Breast epithelium (tissue), 4 donors: ENCODE measurements around the gene SULT6B1. TPM values are rescaled to one million over a fixed set of nuclear protein-coding genes. Genes with fewer than 3 reads are reported as not detected.

Experiments used
- DNase-seq, 2 donors: peaks; one replicate each; pipeline ENCODE4 v3.0.0-alpha.2; 2019; ENCODE audit warnings: low spot score in 2 of 2
- H3K27ac ChIP-seq, 2 donors: fragments of 200-600 bp; sonication (generic) in 1 of 2; one replicate each; pipeline ENCODE4 v1.5.1; 2016 to 2019; ENCODE audit warnings: mild to moderate bottlenecking in 1 of 2
- H3K27me3 ChIP-seq, 2 donors: fragments of 200-600 bp; sonication (generic) in 1 of 2; one replicate each; pipeline versions ENCODE4 v1.5.1 to v1.6.0; 2017 to 2019; ENCODE audit warnings: control low read depth in 1 of 2, mild to moderate bottlenecking in 1 of 2
- H3K36me3 ChIP-seq: fragments of 200-600 bp; one replicate; pipeline ENCODE4 v1.5.1; 2019
- H3K4me1 ChIP-seq, 2 donors: fragments of 200-600 bp; sonication (generic); one replicate each; pipeline ENCODE4 v1.5.1; 2016 to 2019; ENCODE audit warnings: control low read depth in 1 of 2
- H3K4me3 ChIP-seq, 3 donors: fragments of 200-600 bp; sonication (generic); 1 replicate in 2 of 3; 2 replicates in 1 of 3; pipeline ENCODE4 v1.5.1; 2016 to 2019; ENCODE audit warnings: mild to moderate bottlenecking in 3 of 3, moderate library complexity in 2 of 3
- H3K9me3 ChIP-seq, 2 donors: fragments of 200-600 bp; sonication (generic) in 1 of 2; one replicate each; pipeline ENCODE4 v1.5.1; 2016 to 2019; ENCODE audit warnings: control low read depth in 1 of 2
- POLR2A ChIP-seq: fragments of 450-650 bp; IDR thresholded peaks from one replicate; pipeline ENCODE4 v1.6.1; 2016; ENCODE audit warnings: antibody characterized with exemption, mild to moderate bottlenecking, moderate library complexity
- POLR2AphosphoS5 ChIP-seq, 3 donors: sonication (generic); formaldehyde crosslinking; IDR thresholded peaks; one replicate each; pipeline ENCODE4 v1.6.1; 2017; ENCODE audit warnings: antibody characterized with exemption in 3 of 3
- intact Hi-C: fragments of 100-400 bp; cut with DNase I; formaldehyde crosslinking; loops from one replicate; pipeline ENCODE4 v1.15.1; 2023; ENCODE audit warnings: low total_unique reads
- total RNA-seq, 3 donors: library from RNA; depleted of rRNA; stranded (reverse); fragments of >200 nt; gene quantifications; one replicate each; pipeline ENCODE4 v1.1.0, GENCODE V29; 2016
- TF ChIP-seq, protein P1 (sequence below), 3 donors: fragments of 450-650 bp; IDR thresholded peaks; one replicate each; pipeline ENCODE4 v1.5.1; 2016 to 2017; ENCODE audit warnings: antibody characterized with exemption in 3 of 3, mild to moderate bottlenecking in 3 of 3, moderate library complexity in 3 of 3

SULT6B1 gene, protein sequence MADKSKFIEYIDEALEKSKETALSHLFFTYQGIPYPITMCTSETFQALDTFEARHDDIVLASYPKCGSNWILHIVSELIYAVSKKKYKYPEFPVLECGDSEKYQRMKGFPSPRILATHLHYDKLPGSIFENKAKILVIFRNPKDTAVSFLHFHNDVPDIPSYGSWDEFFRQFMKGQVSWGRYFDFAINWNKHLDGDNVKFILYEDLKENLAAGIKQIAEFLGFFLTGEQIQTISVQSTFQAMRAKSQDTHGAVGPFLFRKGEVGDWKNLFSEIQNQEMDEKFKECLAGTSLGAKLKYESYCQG
- total RNA-seq: not detected

DNA sequence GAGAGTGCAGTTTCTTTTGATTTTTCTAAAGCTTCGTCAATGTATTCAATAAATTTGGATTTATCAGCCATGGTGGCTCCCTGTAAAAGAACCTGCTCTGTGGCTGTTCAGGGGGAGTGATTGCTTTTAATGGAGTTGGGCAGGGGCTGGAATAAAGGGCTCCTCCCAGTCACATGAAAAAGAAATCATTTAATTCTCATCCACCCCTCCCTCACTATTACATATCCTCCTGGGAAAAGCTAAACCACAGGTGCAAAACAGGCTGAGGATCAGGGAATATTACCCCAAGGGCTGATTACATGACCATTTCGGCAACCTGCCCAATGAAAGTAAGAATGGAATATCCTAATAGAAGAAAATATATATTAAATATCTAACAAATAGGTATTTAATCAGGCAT lies at the start of gene SULT6B1:
Gene SULT6B1, minus strand, starts transcription at position 101 of the 400 bp plus-strand sequence. Its CDS starts 30 bp downstream, at position 71.
- no peaks in the 10 kb centered on the region for H3K9me3 ChIP-seq
- intact Hi-C loops: loop anchor here (1.0 kb wide), 1 partner anchor 22 kb away; no protein-coding TSS in a partner anchor
- no peaks in the 10 kb centered on the region for H3K36me3 ChIP-seq
- H3K4me3 ChIP-seq: no peak within 1 kb of the TSS
- H3K27me3 ChIP-seq: no peaks in the 10 kb centered on the region
- no peak for DNase-seq
- peak within 1 kb of the TSS in 1 of 2 donors; percentile 61 for H3K27ac ChIP-seq
- no peaks in the 10 kb centered on the region for H3K4me1 ChIP-seq
- TF ChIP-seq, protein P1, sequence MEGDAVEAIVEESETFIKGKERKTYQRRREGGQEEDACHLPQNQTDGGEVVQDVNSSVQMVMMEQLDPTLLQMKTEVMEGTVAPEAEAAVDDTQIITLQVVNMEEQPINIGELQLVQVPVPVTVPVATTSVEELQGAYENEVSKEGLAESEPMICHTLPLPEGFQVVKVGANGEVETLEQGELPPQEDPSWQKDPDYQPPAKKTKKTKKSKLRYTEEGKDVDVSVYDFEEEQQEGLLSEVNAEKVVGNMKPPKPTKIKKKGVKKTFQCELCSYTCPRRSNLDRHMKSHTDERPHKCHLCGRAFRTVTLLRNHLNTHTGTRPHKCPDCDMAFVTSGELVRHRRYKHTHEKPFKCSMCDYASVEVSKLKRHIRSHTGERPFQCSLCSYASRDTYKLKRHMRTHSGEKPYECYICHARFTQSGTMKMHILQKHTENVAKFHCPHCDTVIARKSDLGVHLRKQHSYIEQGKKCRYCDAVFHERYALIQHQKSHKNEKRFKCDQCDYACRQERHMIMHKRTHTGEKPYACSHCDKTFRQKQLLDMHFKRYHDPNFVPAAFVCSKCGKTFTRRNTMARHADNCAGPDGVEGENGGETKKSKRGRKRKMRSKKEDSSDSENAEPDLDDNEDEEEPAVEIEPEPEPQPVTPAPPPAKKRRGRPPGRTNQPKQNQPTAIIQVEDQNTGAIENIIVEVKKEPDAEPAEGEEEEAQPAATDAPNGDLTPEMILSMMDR (IDR thresholded peaks at IDR 0.05): no peak
- TF ChIP-seq POLR2AphosphoS5 (IDR thresholded peaks at IDR 0.05): no peak
- no peak for TF ChIP-seq POLR2A

DNA sequence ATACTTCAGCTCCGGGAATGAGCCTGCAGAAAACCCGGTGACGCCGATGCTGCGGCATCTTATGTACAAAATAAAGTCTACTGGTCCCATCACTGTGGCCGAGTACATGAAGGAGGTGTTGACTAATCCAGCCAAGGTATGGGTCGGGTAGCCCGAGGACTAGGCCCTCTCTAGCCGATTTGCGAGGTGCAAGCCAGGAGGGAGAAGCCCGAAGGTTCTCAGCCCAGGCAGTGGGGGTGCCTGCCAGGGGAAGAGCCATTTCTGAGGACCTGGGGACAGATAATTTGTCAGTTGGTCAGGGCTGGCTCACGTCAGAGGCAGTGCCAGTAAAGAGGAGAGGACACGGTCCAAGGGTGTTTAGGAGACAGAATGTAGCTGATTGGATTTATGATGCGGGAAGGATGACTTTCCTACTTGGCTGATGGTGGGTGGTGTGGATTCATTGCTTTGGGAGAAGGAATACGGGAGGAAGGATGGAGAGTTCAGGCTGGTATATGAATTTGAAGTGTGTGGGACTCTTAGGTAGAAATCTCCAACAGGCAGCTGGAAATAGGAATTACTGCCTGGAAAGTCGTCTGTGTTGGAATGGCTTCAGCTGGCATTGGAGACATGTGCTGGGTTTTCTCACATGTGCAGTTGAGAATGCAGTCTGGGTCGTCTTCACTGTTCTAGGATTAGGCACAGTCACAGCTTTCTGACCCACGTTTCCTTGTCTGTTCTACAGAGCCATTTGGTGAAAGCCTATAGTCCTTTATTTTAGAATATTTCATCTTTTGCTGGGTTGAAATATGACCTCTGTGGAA lies 43.9 kb upstream of the SULT6B1 start:
- H3K9me3 ChIP-seq: no peaks in the 10 kb centered on the region
- intact Hi-C loops: no loop called here
- H3K36me3 ChIP-seq: no peaks in the 10 kb centered on the region
- H3K27me3 ChIP-seq: no peaks in the 10 kb centered on the region
- TF ChIP-seq, protein P1 (IDR thresholded peaks at IDR 0.05): no peak
- no peak for TF ChIP-seq POLR2AphosphoS5 (IDR thresholded peaks at IDR 0.05)
- TF ChIP-seq POLR2A: no peak
- peak overlapping the region; percentile 91 to 94 for H3K27ac ChIP-seq
- H3K4me3 ChIP-seq: peak overlapping the region; percentile 71 to 80 (median 75)
- DNase-seq: no peak
- H3K4me1 ChIP-seq: peaks cover 5 to 15% of the 10 kb centered on the region in 2 donors

DNA sequence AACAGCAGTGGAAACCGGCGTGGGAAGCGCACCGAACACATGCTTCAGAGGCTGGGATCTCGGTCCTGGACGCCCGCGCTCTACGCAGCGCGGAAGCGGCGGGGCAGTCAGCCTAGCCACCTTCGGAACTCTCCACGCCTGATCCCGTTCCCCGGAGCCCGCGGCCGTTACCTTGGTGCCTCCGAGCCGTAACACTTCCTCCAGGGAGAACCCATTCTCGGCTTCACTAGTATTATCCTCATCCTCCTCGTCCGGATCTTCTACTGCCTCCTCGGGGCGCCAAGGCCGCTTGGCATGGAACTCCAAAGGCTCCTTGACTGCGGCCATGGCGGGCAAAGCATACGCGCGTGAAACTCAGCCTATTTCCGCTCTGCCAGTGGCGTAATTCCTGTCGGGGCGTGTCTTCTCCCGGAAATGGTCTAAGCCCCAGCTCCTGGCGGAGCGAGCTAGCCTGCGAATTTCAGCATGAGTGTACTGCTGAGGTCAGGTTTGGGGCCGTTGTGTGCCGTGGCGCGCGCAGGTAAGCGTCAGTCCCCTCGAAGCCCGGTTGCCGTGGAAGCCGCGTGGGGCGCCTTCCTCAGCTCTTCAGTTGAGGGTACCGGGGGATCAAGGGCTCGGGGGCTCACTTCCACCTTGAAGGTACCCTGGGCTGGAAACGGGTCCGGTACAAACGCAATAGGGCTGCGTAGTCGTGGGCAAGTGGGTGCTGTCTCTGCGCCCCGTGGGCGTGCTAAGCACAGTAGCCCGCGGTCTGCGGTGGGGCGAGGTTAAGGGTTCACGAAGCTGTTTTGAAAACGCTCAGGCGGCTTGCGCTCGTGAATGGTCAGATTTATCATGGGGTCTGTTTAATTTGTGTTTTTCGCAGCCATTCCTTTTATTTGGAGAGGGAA lies 43.0 kb upstream of the SULT6B1 start, which contains the start of the genes CEBPZ and NDUFAF7:
Gene CEBPZ, minus strand, starts transcription at position 356 of the 890 bp plus-strand sequence. Its CDS starts 29 bp downstream, at position 327.
Gene NDUFAF7, plus strand, starts transcription at position 418 of the 890 bp plus-strand sequence. Its CDS starts 48 bp downstream, at position 466.
- TF ChIP-seq, protein P1 (IDR thresholded peaks at IDR 0.05): no peak
- TF ChIP-seq POLR2AphosphoS5 (IDR thresholded peaks at IDR 0.05) (peak; percentile 88 to 95 (median 89)), POLR2A (peak; percentile 68)
- Histone ChIP-seq H3K4me1 (peaks cover 5 to 20% of the 10 kb centered on the region in 2 donors), H3K27ac (peak within 1 kb of the TSS; percentile 91 to 94), H3K36me3 (no peaks in the 10 kb centered on the region), H3K9me3 (no peaks in the 10 kb centered on the region), H3K4me3 (peak within 1 kb of the TSS; percentile 71 to 80 (median 75)), H3K27me3 (no peaks in the 10 kb centered on the region)
- peak; percentile 85 to 89 for DNase-seq
- intact Hi-C loops: no loop called here

DNA sequence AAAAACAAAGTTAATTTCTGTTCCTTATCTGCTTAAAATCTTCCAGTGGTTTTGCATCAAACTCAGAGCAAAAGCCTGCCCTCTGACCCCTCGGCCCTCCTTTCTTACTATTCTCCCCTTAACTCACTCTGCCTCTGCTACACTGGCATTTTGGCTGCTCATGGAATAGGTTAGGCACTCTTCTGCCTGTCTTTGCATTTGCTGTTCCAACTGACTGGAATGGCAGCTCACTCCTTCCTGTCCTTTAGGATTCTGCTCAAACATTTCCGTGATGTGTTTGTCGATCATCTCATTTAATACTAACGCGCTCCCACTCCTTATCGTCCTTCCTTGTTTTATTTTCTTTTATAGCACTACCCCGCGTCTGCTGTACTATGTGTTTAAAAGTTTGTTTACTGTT lies 42.1 kb upstream of the SULT6B1 start:
- no peaks in the 10 kb centered on the region for H3K27me3 ChIP-seq
- H3K36me3 ChIP-seq: no peaks in the 10 kb centered on the region
- peak overlapping the region; percentile 91 to 94 for H3K27ac ChIP-seq
- no peak for TF ChIP-seq POLR2A
- TF ChIP-seq, protein P1 (IDR thresholded peaks at IDR 0.05): no peak
- TF ChIP-seq POLR2AphosphoS5 (IDR thresholded peaks at IDR 0.05): no peak
- DNase-seq: no peak
- peaks cover 5 to 20% of the 10 kb centered on the region in 2 donors for H3K4me1 ChIP-seq
- H3K4me3 ChIP-seq: peak overlapping the region; percentile 71 to 80 (median 75)
- H3K9me3 ChIP-seq: no peaks in the 10 kb centered on the region
- intact Hi-C loops: no loop called here
